Breast epithelium (tissue), 4 donors: ENCODE results near the gene ANK2. TPM values are rescaled to one million over a fixed set of nuclear protein-coding genes. Genes with fewer than 3 reads are reported as not detected.

Experiments used
- DNase-seq, 2 donors: peaks; one replicate each; pipeline ENCODE4 v3.0.0-alpha.2; 2019; ENCODE audit warnings: low spot score in 2 of 2
- H3K27ac ChIP-seq, 2 donors: fragments of 200-600 bp; sonication (generic) in 1 of 2; one replicate each; pipeline ENCODE4 v1.5.1; 2016 to 2019; ENCODE audit warnings: mild to moderate bottlenecking in 1 of 2
- H3K27me3 ChIP-seq, 2 donors: fragments of 200-600 bp; sonication (generic) in 1 of 2; one replicate each; pipeline versions ENCODE4 v1.5.1 to v1.6.0; 2017 to 2019; ENCODE audit warnings: control low read depth in 1 of 2, mild to moderate bottlenecking in 1 of 2
- H3K36me3 ChIP-seq: fragments of 200-600 bp; one replicate; pipeline ENCODE4 v1.5.1; 2019
- H3K4me1 ChIP-seq, 2 donors: fragments of 200-600 bp; sonication (generic); one replicate each; pipeline ENCODE4 v1.5.1; 2016 to 2019; ENCODE audit warnings: control low read depth in 1 of 2
- H3K4me3 ChIP-seq, 3 donors: fragments of 200-600 bp; sonication (generic); 1 replicate in 2 of 3; 2 replicates in 1 of 3; pipeline ENCODE4 v1.5.1; 2016 to 2019; ENCODE audit warnings: mild to moderate bottlenecking in 3 of 3, moderate library complexity in 2 of 3
- H3K9me3 ChIP-seq, 2 donors: fragments of 200-600 bp; sonication (generic) in 1 of 2; one replicate each; pipeline ENCODE4 v1.5.1; 2016 to 2019; ENCODE audit warnings: control low read depth in 1 of 2
- CTCF ChIP-seq, 3 donors: fragments of 450-650 bp; IDR thresholded peaks; one replicate each; pipeline ENCODE4 v1.5.1; 2016 to 2017; ENCODE audit warnings: antibody characterized with exemption in 3 of 3, mild to moderate bottlenecking in 3 of 3, moderate library complexity in 3 of 3
- POLR2A ChIP-seq: fragments of 450-650 bp; IDR thresholded peaks from one replicate; pipeline ENCODE4 v1.6.1; 2016; ENCODE audit warnings: antibody characterized with exemption, mild to moderate bottlenecking, moderate library complexity
- POLR2AphosphoS5 ChIP-seq, 3 donors: sonication (generic); formaldehyde crosslinking; IDR thresholded peaks; one replicate each; pipeline ENCODE4 v1.6.1; 2017; ENCODE audit warnings: antibody characterized with exemption in 3 of 3
- intact Hi-C: fragments of 100-400 bp; cut with DNase I; formaldehyde crosslinking; loops from one replicate; pipeline ENCODE4 v1.15.1; 2023; ENCODE audit warnings: low total_unique reads
- total RNA-seq, 3 donors: library from RNA; depleted of rRNA; stranded (reverse); fragments of >200 nt; gene quantifications; one replicate each; pipeline ENCODE4 v1.1.0, GENCODE V29; 2016

The ANK2 gene
- total RNA-seq, 3 donors from 2014 or later, result 22.0 to 145 (median 36.7) TPM

- Histone ChIP-seq H3K4me3 (no peak overlapping the region), H3K9me3 (no peaks in the 10 kb centered on the region), H3K27me3 (no peaks in the 10 kb centered on the region), H3K36me3 (no peaks in the 10 kb centered on the region), H3K4me1 (no peaks in the 10 kb centered on the region), H3K27ac (no peak overlapping the region)
- intact Hi-C loops, result no loop called here
- no peak for DNase-seq
- TF ChIP-seq CTCF (IDR thresholded peaks at IDR 0.05), result no peak
- no peak for TF ChIP-seq POLR2AphosphoS5 (IDR thresholded peaks at IDR 0.05)
- no peak for TF ChIP-seq POLR2A
These were observed 198.9 kb downstream of the ANK2 start for GRCh38 chr4:113248320-113248719.

GRCh38 chr4:113255628-113256027 lies 206.2 kb downstream of the ANK2 start:
- TF ChIP-seq POLR2A (no peak), POLR2AphosphoS5 (IDR thresholded peaks at IDR 0.05) (no peak), CTCF (IDR thresholded peaks at IDR 0.05) (no peak)

GRCh38 chr4:113256946-113257345 lies 207.5 kb downstream of the ANK2 start:
- no peaks in the 10 kb centered on the region for H3K27me3 ChIP-seq
- DNase-seq, result no peak
- H3K27ac ChIP-seq, result no peak overlapping the region
- H3K4me1 ChIP-seq, result no peaks in the 10 kb centered on the region
- no peaks in the 10 kb centered on the region for H3K9me3 ChIP-seq
- no peaks in the 10 kb centered on the region for H3K36me3 ChIP-seq
- no peak for TF ChIP-seq POLR2A
- no peak for TF ChIP-seq POLR2AphosphoS5 (IDR thresholded peaks at IDR 0.05)
- TF ChIP-seq CTCF (IDR thresholded peaks at IDR 0.05), result no peak
- no peak overlapping the region for H3K4me3 ChIP-seq
- intact Hi-C loops, result no loop called here

More at GRCh38 chr4:113255628-113256027, 206.2 kb downstream of the ANK2 start:
- no peak overlapping the region for H3K4me3 ChIP-seq
- intact Hi-C loops, result no loop called here
- H3K4me1 ChIP-seq, result no peaks in the 10 kb centered on the region
- DNase-seq, result no peak
- no peaks in the 10 kb centered on the region for H3K9me3 ChIP-seq
- H3K36me3 ChIP-seq, result no peaks in the 10 kb centered on the region
- no peaks in the 10 kb centered on the region for H3K27me3 ChIP-seq
- no peak overlapping the region for H3K27ac ChIP-seq

GRCh38 chr4:113260688-113261087 lies 211.2 kb downstream of the ANK2 start:
- intact Hi-C loops, result no loop called here
- TF ChIP-seq POLR2AphosphoS5 (IDR thresholded peaks at IDR 0.05), result no peak
- TF ChIP-seq CTCF (IDR thresholded peaks at IDR 0.05), result no peak
- no peak for TF ChIP-seq POLR2A
- no peak for DNase-seq

GRCh38 chr4:113263274-113263673 lies 213.8 kb downstream of the ANK2 start:
- Histone ChIP-seq H3K36me3 (no peaks in the 10 kb centered on the region), H3K9me3 (peaks cover 0 to 4% of the 10 kb centered on the region in 2 donors), H3K4me1 (no peaks in the 10 kb centered on the region), H3K4me3 (no peak overlapping the region), H3K27ac (no peak overlapping the region), H3K27me3 (no peaks in the 10 kb centered on the region)
- TF ChIP-seq CTCF (IDR thresholded peaks at IDR 0.05) (no peak), POLR2AphosphoS5 (IDR thresholded peaks at IDR 0.05) (no peak), POLR2A (no peak)
- intact Hi-C loops, result no loop called here
- DNase-seq, result no peak

More at GRCh38 chr4:113260688-113261087, 211.2 kb downstream of the ANK2 start:
- Histone ChIP-seq H3K27me3 (no peaks in the 10 kb centered on the region), H3K27ac (no peak overlapping the region), H3K4me1 (no peaks in the 10 kb centered on the region), H3K4me3 (no peak overlapping the region), H3K36me3 (no peaks in the 10 kb centered on the region), H3K9me3 (no peaks in the 10 kb centered on the region)
